ENCODE results near the gene LRRC15. TPM values are rescaled to one million over a fixed set of nuclear protein-coding genes. Genes with fewer than 3 reads are reported as not detected.

Gene LRRC15
- total and polyA plus RNA-seq, 7 donors, result 0.01 to 0.09 (median 0.04) TPM; not detected in 4

DNA sequence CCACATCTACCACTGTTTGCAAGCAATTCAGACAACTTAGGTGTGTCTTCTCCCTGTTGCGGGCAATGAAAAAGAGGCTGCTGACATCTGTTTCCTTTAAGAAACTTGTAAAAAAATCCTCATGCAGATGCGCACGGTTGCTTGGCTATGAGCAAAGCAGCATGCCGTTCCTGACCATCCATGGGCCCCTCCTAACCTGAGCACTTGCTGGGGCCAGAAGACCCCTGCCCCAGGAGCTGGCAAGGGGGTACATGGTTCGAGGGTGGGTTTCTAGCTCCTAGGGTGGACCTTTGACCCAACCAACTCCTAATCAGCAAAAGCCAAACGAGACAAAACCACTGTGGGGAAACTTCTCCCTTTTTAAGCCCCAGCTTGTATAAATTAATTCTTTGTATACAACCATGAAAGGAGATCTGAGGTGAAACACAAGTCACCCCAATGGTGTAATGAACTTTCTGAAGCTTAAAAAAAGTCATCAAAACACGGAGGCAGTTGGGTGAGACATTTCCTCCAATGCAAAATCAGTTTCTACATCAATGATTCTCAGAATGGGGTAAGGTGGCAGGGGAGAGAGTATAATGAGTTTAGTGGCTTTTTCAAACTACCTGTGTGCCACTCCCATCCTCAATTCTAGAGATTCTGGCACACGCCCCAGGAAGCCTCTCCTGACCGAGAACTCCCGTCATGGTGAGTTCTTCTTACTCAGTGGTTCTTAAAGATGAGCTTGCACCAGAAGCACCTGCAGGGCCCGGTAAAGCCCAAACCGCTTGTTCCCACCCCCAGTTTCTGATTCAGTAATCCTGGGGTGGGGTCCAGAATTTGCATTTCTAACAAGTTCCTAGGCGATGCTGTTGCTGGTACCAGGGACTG is 62.5 kb downstream of the LRRC15 start:
- TF ChIP-seq, protein P1, sequence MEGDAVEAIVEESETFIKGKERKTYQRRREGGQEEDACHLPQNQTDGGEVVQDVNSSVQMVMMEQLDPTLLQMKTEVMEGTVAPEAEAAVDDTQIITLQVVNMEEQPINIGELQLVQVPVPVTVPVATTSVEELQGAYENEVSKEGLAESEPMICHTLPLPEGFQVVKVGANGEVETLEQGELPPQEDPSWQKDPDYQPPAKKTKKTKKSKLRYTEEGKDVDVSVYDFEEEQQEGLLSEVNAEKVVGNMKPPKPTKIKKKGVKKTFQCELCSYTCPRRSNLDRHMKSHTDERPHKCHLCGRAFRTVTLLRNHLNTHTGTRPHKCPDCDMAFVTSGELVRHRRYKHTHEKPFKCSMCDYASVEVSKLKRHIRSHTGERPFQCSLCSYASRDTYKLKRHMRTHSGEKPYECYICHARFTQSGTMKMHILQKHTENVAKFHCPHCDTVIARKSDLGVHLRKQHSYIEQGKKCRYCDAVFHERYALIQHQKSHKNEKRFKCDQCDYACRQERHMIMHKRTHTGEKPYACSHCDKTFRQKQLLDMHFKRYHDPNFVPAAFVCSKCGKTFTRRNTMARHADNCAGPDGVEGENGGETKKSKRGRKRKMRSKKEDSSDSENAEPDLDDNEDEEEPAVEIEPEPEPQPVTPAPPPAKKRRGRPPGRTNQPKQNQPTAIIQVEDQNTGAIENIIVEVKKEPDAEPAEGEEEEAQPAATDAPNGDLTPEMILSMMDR (IDR thresholded peaks at IDR 0.05), result no peak
- H3K9me3 ChIP-seq, result no peaks in the 10 kb centered on the region
- no peaks in the 10 kb centered on the region for H3K4me1 ChIP-seq
- WGBS, 3 donors, result 79 to 82% (median 81%) methylated on average over 13 of the region's 13 CpGs
- no peak overlapping the region for H3K4me3 ChIP-seq
- H3K36me3 ChIP-seq (ENCODE audit: insufficient read depth in 1 of 2, low read depth in 1 of 2), result no peaks in the 10 kb centered on the region
- intact Hi-C loops (cut with DNase I), result no loop called here
- ATAC-seq, result no peak
- no peak overlapping the region for H3K27ac ChIP-seq
- peaks cover 0 to 19% (median 0%) of the 10 kb centered on the region in 3 donors for H3K27me3 ChIP-seq (ENCODE audit: insufficient read depth in 3 of 3, low read length in 2 of 3)
- DNase-seq, result no peak

DNA sequence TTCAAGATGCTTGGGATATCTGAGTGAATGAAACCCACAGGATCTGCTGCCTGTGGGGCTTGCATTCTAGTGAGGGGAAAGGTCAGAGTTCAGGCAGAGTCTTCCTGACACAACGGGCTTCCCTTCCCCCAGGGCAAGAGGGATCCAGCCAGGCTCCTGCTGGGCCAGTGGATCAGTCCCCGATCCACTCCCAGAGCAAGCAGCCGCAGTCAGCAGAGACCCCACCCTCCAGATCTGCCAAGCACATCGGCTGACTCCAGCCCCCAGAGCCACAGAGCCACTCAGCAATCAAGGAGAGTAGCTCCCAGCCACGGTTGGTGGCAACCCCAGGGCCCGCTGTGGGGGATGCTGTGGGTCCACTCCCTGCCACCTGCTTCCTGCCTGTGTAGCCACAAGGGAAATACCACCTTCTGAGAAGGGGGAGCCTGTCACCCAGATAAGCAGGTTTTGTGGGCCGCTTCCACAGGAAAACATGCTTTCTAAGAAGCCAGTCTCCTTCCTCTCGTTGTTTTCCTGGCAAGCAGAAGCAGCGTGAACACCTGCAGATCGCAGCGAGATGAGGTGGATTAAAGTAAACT is 63.3 kb downstream of the LRRC15 start:
- H3K9me3 ChIP-seq, result no peaks in the 10 kb centered on the region
- H3K4me1 ChIP-seq, result no peaks in the 10 kb centered on the region
- H3K4me3 ChIP-seq, result no peak overlapping the region
- WGBS, 3 donors, result 69 to 77% (median 75%) methylated on average over 11 of the region's 11 CpGs
- TF ChIP-seq, protein P1 (IDR thresholded peaks at IDR 0.05), result no peak
- DNase-seq, result no peak
- no peaks in the 10 kb centered on the region for H3K36me3 ChIP-seq (ENCODE audit: insufficient read depth in 1 of 2, low read depth in 1 of 2)
- ATAC-seq, result no peak
- no peak overlapping the region for H3K27ac ChIP-seq
- H3K27me3 ChIP-seq (ENCODE audit: insufficient read depth in 3 of 3, low read length in 2 of 3), result peaks cover 0 to 10% (median 0%) of the 10 kb centered on the region in 3 donors
- intact Hi-C loops (cut with DNase I), result no loop called here

DNA sequence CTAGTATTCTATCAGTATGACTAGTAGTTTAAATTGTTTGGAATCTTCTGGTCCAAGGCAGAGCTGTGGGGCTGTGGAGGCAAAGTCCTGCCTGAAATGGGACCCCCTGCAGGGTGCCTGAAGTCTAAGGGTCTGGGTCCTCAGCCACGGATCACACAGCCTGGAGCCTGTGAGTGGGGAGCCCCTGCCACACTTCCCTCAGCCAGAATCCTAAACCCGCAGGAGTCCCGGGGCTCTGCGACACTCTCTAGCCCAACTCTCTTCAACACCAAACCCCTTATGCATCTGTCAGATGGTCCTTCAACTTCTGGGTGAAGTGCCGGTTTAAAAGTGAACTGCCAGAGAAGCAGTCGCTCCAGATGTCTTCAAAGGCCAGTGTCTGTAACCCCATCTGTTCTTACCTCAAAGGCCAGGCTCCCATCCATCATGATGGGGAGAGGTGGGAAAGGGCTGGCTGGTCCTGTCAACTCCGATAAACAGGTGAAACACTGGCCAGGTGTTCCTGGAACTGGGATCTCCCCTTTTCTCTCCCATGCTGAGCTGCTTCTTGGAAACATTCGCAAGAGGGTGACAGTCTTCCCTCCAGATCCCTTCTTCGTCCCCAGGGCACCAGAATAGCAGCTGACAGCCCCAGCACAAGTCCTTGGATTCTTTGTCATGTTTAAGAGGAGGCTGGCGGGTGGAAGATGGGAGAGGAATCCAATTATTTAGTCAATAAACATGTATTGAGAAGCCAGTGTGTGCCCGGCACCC is 64.0 kb downstream of the LRRC15 start:
- TF ChIP-seq, protein P1 (IDR thresholded peaks at IDR 0.05), result no peak
- Histone ChIP-seq H3K27me3 (ENCODE audit: insufficient read depth in 3 of 3, low read length in 2 of 3) (peaks cover 0 to 10% (median 0%) of the 10 kb centered on the region in 3 donors), H3K4me1 (peaks cover 5% of the 10 kb centered on the region), H3K36me3 (ENCODE audit: insufficient read depth in 1 of 2, low read depth in 1 of 2) (no peaks in the 10 kb centered on the region), H3K9me3 (no peaks in the 10 kb centered on the region), H3K4me3 (no peak overlapping the region), H3K27ac (no peak overlapping the region)
- no peak for DNase-seq
- WGBS, 3 donors, result 93 to 95% (median 94%) methylated on average over 11 of the region's 11 CpGs
- intact Hi-C loops (cut with DNase I), result no loop called here
- no peak for ATAC-seq

Other genes starting within 250 kb of the LRRC15 start
- gene HES1, start 233.6 kb downstream of the LRRC15 start, total RNA-seq, result 10 to 100 TPM; 10.9 to 33.3 (median 23.9) TPM
- gene HES1, start 233.6 kb downstream of the LRRC15 start, polyA plus RNA-seq, result 1 to 10 TPM; 6.5 to 8.3 (median 7.1) TPM
- under 1 TPM in 1 of 4 donors, not detected in 3; 0.13 TPM for gene CPN2, start 18.4 kb downstream of the LRRC15 start, total RNA-seq
- gene CPN2, start 18.4 kb downstream of the LRRC15 start, polyA plus RNA-seq, result under 1 TPM in 1 of 3 donors, not detected in 2; 0.03 TPM
- not detected for gene GP5, start 29.5 kb upstream of the LRRC15 start, total RNA-seq
- gene GP5, start 29.5 kb upstream of the LRRC15 start, polyA plus RNA-seq, result under 1 TPM in 1 of 3 donors, not detected in 2; 0.01 TPM
- 10 to 100 TPM; 29.0 to 72.7 (median 50.3) TPM for gene ATP13A3, start 117.3 kb upstream of the LRRC15 start, total RNA-seq
- 10 to 100 TPM; 10.4 to 59.1 (median 25.3) TPM for gene ATP13A3, start 117.3 kb upstream of the LRRC15 start, polyA plus RNA-seq